GM19238 (cell line): ENCODE measurements around the gene CD96.
"Not testable (repeated sequence)": the region's sequence is repeated elsewhere in the genome, so short reads cannot be mapped to it uniquely, and the experiment has no call there.

Experiments
- DNase-seq: peaks from one replicate; pipeline ENCODE4 v3.0.0; 2011; ENCODE audit warnings: low spot score; ENCODE audit not compliant: insufficient read length

Gene CD96

GRCh38 chr3:111561902-111562301 lies 19.9 kb downstream of the CD96 start:
- DNase-seq, result not testable (repeated sequence)

GRCh38 chr3:111566844-111567243 lies 24.8 kb downstream of the CD96 start:
- no peak for DNase-seq

- DNase-seq, result no peak
Measured at GRCh38 chr3:111568355-111568754, 26.4 kb downstream of the CD96 start.

- no peak for DNase-seq
Measured at GRCh38 chr3:111568911-111569310, 26.9 kb downstream of the CD96 start.

GRCh38 chr3:111570404-111571030 lies 28.5 kb downstream of the CD96 start:
- no peak for DNase-seq

- DNase-seq, result no peak
Measured at GRCh38 chr3:111571282-111571681, 29.3 kb downstream of the CD96 start.

- DNase-seq, result no peak
Measured at GRCh38 chr3:111571907-111572460, 30.0 kb downstream of the CD96 start.

- no peak for DNase-seq
Measured at GRCh38 chr3:111577113-111577512, 35.1 kb downstream of the CD96 start.

- peak; percentile 11 for DNase-seq
Measured at GRCh38 chr3:111577798-111578685, 36.0 kb downstream of the CD96 start.

GRCh38 chr3:111578867-111579266 lies 36.9 kb downstream of the CD96 start:
- no peak for DNase-seq

- no peak for DNase-seq
Measured at GRCh38 chr3:111579495-111579894, 37.5 kb downstream of the CD96 start.

GRCh38 chr3:111581403-111582119 lies 39.6 kb downstream of the CD96 start:
- no peak for DNase-seq

GRCh38 chr3:111582120-111582474 lies 40.1 kb downstream of the CD96 start:
- no peak for DNase-seq

GRCh38 chr3:111584744-111585143 lies 42.7 kb downstream of the CD96 start:
- DNase-seq, result no peak

- no peak for DNase-seq
Measured at GRCh38 chr3:111585217-111585616, 43.2 kb downstream of the CD96 start.

GRCh38 chr3:111588527-111588926 lies 46.5 kb downstream of the CD96 start:
- DNase-seq, result no peak

- DNase-seq, result no peak
Measured at GRCh38 chr3:111589303-111590142, 47.5 kb downstream of the CD96 start.

GRCh38 chr3:111590143-111590491 lies 48.1 kb downstream of the CD96 start:
- DNase-seq, result no peak

GRCh38 chr3:111591555-111591954 lies 49.6 kb downstream of the CD96 start:
- DNase-seq, result no peak

- DNase-seq, result no peak
Measured at GRCh38 chr3:111592143-111592542, 50.1 kb downstream of the CD96 start.

- DNase-seq, result no peak
Measured at GRCh38 chr3:111592936-111593335, 50.9 kb downstream of the CD96 start.
